Kasumi-1 (cell line): ENCODE data around the gene TBC1D22A.

ENCODE experiments used
- DNase-seq, 2 experiments: peaks; one replicate each; lab custom pipeline; 2025; lab: John Stamatoyannopoulos, UW

The TBC1D22A gene

DNA sequence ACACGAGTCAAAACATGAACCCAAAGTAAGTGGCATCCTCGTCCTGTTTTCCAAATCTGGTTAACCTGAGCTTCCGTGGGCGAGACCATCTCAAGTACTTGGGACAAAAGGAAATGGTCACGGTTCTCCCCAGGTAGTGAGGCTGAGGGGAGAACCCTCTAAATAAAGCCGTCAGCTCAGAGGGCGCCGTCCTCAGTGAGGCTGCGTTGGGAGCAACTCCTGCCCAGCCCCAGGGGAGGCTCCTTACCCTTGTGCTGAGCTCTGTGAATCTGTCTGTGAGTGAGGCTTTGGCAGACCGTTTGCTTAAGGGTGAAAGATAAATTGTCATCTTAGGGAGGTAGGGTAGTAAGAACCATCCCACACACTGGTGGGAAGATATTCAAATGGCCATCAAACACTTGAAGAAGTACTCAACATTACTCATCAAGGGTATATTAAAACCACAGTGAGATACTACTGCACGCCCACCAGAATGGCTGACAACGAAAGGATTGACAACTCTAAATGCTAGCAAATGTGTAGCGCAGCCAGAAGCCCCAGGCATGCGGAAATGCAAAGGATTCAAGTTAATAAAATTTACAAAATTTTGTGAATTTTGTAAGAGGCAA, 321.0 kb downstream of the TBC1D22A start:
- DNase-seq: no peak

DNA sequence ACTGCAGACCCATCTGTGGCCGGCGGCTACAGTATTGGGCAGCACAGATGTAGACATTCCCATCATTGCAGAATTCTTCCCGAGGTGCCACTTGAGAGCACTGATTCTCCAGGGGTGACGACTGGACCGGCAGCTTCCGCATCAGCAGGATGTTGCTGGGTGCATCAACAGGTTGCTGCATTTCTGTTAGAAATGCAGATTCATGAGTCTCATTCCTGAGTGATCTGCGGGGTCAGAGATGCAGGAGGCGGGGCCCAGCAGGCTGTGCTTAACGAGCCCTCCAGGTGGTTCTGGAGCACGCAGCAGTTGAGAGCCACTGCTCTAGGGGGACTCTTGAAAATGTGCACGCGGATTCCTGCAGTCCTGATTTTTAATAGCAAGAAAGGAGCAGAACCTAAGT, 321.8 kb downstream of the TBC1D22A start:
- DNase-seq: no peak

GRCh38 chr22:47086596-47087248, 324.3 kb downstream of the TBC1D22A start:
- no peak for DNase-seq

GRCh38 chr22:47088480-47089158, 326.2 kb downstream of the TBC1D22A start:
- DNase-seq: no peak

DNA sequence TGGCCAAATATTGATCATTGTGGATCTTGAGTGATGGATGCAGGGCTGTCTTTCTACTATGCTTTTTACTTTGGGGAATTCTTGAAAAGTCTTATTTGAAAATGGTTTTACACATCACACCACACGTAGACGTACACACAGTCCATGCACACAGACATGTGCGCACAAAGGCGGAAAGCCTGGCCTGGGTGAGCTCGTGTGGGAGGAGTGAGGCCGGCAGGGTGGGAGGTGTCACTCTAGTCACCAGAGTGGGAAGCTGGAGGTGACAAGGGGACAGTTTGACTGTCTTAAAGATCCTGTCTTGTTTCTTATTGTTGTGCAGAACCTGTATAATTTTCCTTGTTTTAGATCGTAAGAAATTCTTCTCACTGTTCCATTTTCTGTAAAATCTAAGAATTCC, 326.9 kb downstream of the TBC1D22A start:
- DNase-seq: no peak

- DNase-seq: no peak
Observed at GRCh38 chr22:47089796-47090460, 327.5 kb downstream of the TBC1D22A start.

DNA sequence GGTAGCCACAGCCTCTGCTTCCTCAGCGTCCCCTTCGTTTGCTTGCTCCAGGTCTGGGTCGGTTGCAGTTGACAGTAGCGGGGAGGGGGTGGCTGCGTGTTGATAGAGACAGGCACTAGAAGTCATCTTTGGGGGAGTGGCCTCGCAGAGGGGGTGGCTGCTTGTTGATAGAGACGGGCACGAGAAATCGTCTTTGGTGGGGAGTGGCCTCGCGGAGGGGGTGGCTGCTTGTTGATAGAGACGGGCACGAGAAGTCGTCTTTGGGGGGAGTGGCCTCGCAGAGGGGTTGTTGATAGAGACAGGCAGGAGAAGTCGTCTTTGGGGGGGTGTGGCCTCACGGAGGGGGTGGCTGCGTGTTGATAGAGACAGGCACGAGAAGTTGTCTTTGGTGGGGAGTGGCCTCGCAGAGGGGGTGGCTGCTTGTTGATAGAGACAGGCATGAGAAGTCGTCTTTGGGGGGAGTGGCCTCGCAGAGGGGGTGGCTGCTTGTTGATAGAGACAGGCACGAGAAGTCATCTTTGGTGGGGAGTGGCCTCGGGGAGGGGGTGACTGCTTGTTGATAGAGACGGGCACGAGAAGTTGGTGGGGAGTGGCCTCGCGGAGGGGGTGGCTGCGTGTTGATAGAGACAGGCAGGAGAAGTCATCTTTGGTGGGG, 328.3 kb downstream of the TBC1D22A start:
- DNase-seq: no peak

DNA sequence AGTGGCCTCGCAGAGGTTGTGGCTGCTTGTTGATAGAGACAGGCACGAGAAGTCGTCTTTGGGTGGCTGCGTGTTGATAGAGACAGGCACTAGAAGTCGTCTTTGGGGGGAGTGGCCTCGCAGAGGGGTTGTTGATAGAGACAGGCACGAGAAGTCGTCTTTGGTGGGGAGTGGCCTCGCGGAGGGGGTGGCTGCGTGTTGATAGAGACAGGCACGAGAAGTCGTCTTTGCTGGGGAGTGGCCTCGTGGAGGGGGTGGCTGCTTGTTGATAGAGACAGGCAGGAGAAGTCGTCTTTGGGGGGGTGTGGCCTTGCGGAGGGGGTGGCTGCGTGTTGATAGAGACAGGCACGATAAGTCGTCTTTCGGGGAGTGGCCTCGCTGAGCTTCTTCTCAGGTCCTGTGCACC, 328.8 kb downstream of the TBC1D22A start:
- DNase-seq: no peak

- no peak for DNase-seq
Observed at GRCh38 chr22:47091921-47092700, 329.7 kb downstream of the TBC1D22A start.

DNA sequence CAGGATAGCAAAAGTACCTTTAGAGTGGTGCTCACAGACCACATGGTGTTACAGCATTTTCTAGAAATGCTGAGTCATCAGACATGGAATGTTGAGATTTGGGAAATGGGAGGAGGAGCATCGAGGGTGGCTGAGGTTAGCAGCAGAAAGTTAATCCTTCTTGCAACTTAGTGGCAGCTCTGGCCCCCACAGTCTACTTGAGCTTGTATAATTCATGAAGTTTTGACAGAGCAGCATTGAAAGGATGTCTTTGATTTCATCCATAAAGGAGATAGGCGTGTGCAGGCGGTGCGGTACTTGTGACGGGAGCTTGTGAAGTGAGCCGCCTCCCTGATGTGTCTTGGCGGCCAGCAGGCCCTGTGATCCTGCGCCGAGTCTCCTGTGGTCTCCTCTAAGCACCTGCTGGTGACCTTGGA, 330.5 kb downstream of the TBC1D22A start:
- no peak for DNase-seq

DNA sequence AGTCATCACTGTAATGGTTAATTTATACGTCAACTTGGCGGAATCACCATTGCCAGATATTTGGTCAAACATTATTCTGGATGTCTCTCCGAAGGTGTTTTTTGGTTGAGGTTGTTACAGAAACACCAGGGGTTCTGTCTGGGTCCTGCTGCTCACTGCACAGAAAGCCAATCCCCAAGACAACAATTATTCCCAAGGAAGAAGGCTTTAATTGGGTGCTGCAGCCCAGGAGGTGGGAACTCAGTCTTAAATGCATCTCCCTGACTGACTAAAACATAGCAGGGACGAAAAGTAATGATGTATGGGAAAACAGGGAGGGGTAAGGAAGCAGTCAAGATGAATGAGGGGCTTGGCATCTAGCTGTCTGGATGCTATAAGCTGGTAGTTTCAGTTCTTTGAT, 331.3 kb downstream of the TBC1D22A start:
- no peak for DNase-seq

DNA sequence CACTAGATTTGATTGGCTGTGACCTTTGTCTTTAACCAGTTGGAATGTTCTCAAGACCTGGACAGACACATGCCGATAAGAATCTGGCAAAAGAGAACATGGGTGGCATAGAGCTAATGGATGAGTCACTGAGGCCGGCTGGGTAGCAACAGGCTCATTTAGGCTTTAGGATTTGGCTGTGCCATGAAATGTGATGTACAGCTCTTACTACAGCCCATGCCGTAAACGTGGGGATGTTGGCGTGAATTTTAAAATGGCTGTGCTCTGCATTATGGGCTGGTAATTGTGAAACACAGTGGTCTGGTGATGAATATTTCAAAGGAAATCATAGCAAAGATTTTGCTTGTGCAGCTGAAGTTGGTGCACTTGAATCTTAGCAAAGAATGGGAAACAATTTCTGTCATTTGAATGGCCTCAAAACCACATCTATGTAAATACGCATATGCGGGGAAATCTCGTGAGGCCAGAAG, 332.4 kb downstream of the TBC1D22A start:
- no peak for DNase-seq

- DNase-seq: no peak
Observed at GRCh38 chr22:47095395-47096122, 333.1 kb downstream of the TBC1D22A start.

- DNase-seq: no peak
Observed at GRCh38 chr22:47098121-47098520, 335.7 kb downstream of the TBC1D22A start.

DNA sequence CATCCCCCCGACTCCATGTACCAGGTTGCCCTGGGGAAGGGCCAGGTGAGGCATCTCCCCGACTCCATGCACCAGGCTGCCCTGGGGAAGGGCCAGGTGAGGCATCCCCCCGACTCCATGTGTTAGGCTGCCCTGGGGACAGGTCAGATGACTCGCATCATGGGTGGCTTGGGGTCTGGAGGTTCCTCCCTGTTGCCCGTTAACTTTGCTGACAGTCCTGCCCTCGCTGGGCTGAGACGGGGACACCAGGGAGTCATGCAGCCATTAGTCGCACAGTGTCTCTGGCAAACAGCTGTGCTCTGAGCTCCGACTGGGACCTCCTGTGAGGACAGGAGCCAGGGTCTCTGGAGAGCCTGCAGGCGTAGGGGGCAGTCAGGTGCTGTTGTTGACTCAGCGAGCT, 336.1 kb downstream of the TBC1D22A start:
- no peak for DNase-seq

DNA sequence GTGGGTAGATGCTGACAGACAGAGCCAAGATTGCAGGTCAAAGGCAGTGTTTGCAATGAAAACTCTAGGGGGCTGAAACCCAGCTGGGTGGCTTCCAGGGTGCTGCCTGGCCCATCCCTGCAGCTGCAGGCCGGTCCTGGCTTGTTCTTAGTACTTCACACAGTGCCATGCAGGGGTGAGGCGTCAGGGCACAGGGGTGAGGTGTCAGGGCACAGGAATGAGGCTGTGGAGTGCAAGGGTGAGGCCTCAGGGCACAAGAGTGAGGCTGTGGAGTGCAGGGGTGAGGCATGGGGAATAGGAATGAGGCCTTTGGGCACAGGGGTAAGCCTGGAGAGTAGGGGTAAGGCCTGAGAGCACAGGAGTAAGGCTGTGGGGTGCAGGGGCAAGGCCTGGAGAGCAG, 337.6 kb downstream of the TBC1D22A start:
- no peak for DNase-seq

DNA sequence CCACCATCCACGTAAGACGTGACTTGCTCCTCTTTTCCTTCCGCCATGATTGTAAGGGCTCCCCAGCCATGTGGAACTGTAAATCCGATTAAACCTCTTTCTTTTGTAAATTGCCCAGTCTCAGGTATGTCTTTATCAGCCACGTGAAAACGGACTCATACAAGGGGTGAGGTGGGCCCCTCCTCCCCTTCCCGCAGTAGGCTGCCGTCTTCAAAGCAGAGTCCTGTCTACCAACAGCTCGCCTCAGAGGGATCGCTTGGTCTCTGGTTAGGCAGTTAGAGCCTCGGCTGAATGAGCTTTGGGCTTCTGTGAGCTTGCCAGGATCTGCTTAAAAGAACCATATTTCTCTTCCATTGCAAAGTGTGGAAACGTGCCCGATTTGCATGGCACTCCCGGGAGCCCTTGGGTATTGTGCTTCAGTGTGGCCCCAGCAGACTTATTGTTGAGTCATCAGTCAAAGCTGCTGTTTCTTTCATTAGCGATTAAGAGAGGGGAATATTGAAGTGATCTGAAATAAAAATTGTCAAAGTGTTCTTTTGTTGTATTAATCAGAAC, 338.3 kb downstream of the TBC1D22A start:
- DNase-seq: no peak

- DNase-seq: no peak
Observed at GRCh38 chr22:47101321-47101885, 339.0 kb downstream of the TBC1D22A start.

DNA sequence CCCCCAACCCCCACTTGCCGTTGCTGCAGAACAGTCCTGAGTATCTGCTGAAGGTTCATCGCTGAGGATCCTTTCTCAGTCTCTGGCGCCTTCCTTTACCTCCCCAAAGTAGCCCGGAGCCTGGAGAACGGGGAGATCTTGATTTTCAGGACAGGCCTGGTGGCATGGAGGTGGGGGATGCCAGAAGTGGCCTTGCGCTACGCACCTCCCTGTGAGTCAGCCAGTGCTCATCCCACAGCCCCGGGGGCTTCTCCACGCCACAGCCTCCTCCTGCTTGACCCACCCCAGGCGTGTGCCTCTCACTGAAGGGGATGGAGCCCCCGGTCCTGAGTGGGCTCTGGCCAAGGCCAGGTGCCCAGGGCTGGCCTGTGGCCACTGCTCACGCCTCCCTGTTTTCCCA, 339.6 kb downstream of the TBC1D22A start:
- DNase-seq: no peak

GRCh38 chr22:47102648-47103047, 340.2 kb downstream of the TBC1D22A start:
- DNase-seq: no peak
